K562 (cell line): ENCODE results near the gene SERBP1. TPM values are rescaled to one million over a fixed set of nuclear protein-coding genes. Genes with fewer than 3 reads are reported as not detected.

Experiments used
- ATAC-seq: fragments of 200-7000 bp; cut with Tn5 transposase; 3 replicates; pipeline ENCODE4 v1.9.1; 2020; ENCODE audit warnings: moderate library complexity
- BruUV-seq: library from RNA; stranded (reverse); fragments of 400-500 nt; replicated peaks from 2 replicates; lab custom pipeline; 2021; lab: Mats Ljungman, UMichigan
- CTCF ChIA-PET: fragments of 300-600 bp; formaldehyde crosslinking; extraction: SDS; loops from one replicate; lab custom pipeline; 2021; ENCODE audit warnings: low intra/inter-chr PET ratio; lab: Yijun Ruan, JAX
- POLR2A ChIA-PET: fragments of 300-600, 350-650 bp; sonication (Branson Sonifier 250); formaldehyde crosslinking; extraction: SDS; loops from one replicate; lab custom pipeline; 2021; ENCODE audit warnings: antibody characterized with exemption, inconsistent platforms; lab: Yijun Ruan, JAX
- DNase-seq, 4 experiments: peaks; one replicate each; pipeline versions ENCODE4 v3.0.0 to v3.0.0-alpha.2; 2011 to 2018; ENCODE audit warnings: low spot score in 3 of 4, mixed read lengths in 3 of 4; ENCODE audit errors: extremely low read depth in 1 of 4
- FAIRE-seq: peaks from 2 replicates; lab custom pipeline; 2011; peaks lifted over from hg19 to GRCh38; lab: Jason Lieb, UNC
- H2AFZ ChIP-seq: 2 replicates; pipeline ENCODE4 v1.6.0; 2011; ENCODE audit warnings: low read depth, low read length, control low read depth, inconsistent platforms
- H3K27ac ChIP-seq: fragments of 200-600 bp; 3 replicates; pipeline ENCODE4 v1.8.0; 2011; ENCODE audit warnings: low read depth, mild to moderate bottlenecking, control low read depth, inconsistent platforms, low read length, moderate library complexity, mixed read lengths; ENCODE audit errors: extremely low read depth
- H3K27me3 ChIP-seq, 2 experiments: fragments of 300-600 bp in 1 of 2; 2 replicates in 1 of 2; 3 replicates in 1 of 2; pipeline versions ENCODE4 v1.6.0 to v1.8.0; 2011; ENCODE audit warnings: inconsistent platforms in 2 of 2, low read length in 2 of 2, mild to moderate bottlenecking in 1 of 2, mixed read lengths in 1 of 2, moderate library complexity in 1 of 2; ENCODE audit not compliant: control insufficient read depth in 2 of 2, insufficient read depth in 2 of 2
- H3K36me3 ChIP-seq: fragments of 300-600 bp; 3 replicates; pipeline ENCODE4 v1.8.0; 2011; ENCODE audit warnings: mild to moderate bottlenecking, low read length, inconsistent platforms; ENCODE audit not compliant: control insufficient read depth, insufficient read depth
- H3K4me1 ChIP-seq, 2 experiments: fragments of 200-600 bp in 1 of 2; replicated peaks in 1 of 2; 2 replicates in 1 of 2; 3 replicates in 1 of 2; pipeline versions ENCODE4 v1.5.1 to v1.8.0; 2011; ENCODE audit warnings: inconsistent platforms in 2 of 2, low read length in 2 of 2, mild to moderate bottlenecking in 1 of 2, mixed read lengths in 1 of 2, moderate library complexity in 1 of 2; ENCODE audit not compliant: control insufficient read depth in 2 of 2, insufficient read depth in 2 of 2
- H3K4me2 ChIP-seq: 2 replicates; pipeline ENCODE4 v1.6.1; 2011; ENCODE audit warnings: low read length, control low read depth, inconsistent platforms, mixed read lengths; ENCODE audit not compliant: insufficient read depth
- H3K4me3 ChIP-seq: fragments of 200-600 bp; sonication (generic), shearing (Covaris generic); 2 replicates; pipeline ENCODE4 v1.5.1; 2016; ENCODE audit warnings: control low read depth, inconsistent platforms
- H3K79me2 ChIP-seq: fragments of 200-600 bp; 3 replicates; pipeline ENCODE4 v1.8.0; 2011; ENCODE audit warnings: low read length, inconsistent platforms; ENCODE audit not compliant: control insufficient read depth, insufficient read depth
- H3K9ac ChIP-seq, 2 experiments: 2 replicates each; pipeline versions ENCODE4 v1.6.0 to v1.6.1; 2011; ENCODE audit warnings: low read depth in 2 of 2, low read length in 2 of 2, control low read depth in 1 of 2, inconsistent platforms in 1 of 2, mild to moderate bottlenecking in 1 of 2, mixed read lengths in 1 of 2; ENCODE audit not compliant: insufficient read depth in 1 of 2
- H3K9me1 ChIP-seq: one replicate; pipeline ENCODE4 v1.6.0; 2011; ENCODE audit warnings: inconsistent platforms, mild to moderate bottlenecking, low read length, moderate library complexity; ENCODE audit not compliant: control insufficient read depth, insufficient read depth
- H3K9me3 ChIP-seq: replicated peaks from 2 replicates; pipeline ENCODE4 v1.5.1; 2011; ENCODE audit warnings: low read depth, low read length, inconsistent platforms; ENCODE audit not compliant: control insufficient read depth, insufficient read depth
- H4K20me1 ChIP-seq: replicated peaks from 2 replicates; pipeline ENCODE4 v1.6.1; 2011; ENCODE audit warnings: low read length, inconsistent platforms, mixed read lengths; ENCODE audit not compliant: control insufficient read depth, insufficient read depth
- BRD4 ChIP-seq: fragments of 200-600 bp; sonication (generic); IDR thresholded peaks from 2 replicates; pipeline ENCODE4 v1.6.1; 2017; ENCODE audit warnings: inconsistent platforms
- ILF3 ChIP-seq: fragments of 450-650 bp; IDR thresholded peaks from 2 replicates; pipeline ENCODE4 v1.6.1; 2018; ENCODE audit warnings: antibody characterized with exemption, mild to moderate bottlenecking, moderate library complexity, borderline replicate concordance
- MCM5 ChIP-seq: fragments of 450-650 bp; IDR thresholded peaks from 2 replicates; pipeline ENCODE4 v1.6.1; 2016; ENCODE audit warnings: low read depth
- ZKSCAN1 ChIP-seq: fragments of 150-350 bp; IDR thresholded peaks from 2 replicates; pipeline ENCODE4 v1.6.1; 2016; ENCODE audit warnings: low read depth, low read length
- ZNF696 ChIP-seq: fragments of 250-450 bp; sonication (Bioruptor Pico); conservative IDR thresholded peaks from 2 replicates; pipeline ENCODE4 v1.4.0; 2020; ENCODE audit warnings: mild to moderate bottlenecking, moderate library complexity
- ZNF766 ChIP-seq: fragments of 200-800 bp; sonication (Bioruptor generic); conservative IDR thresholded peaks from 2 replicates; pipeline ENCODE4 v1.6.1; 2016; ENCODE audit warnings: missing genetic modification characterization, missing compliant biosample characterization
- ZSCAN29 ChIP-seq: fragments of 450-650 bp; IDR thresholded peaks from 2 replicates; pipeline ENCODE4 v1.6.1; 2017
- WGBS: fragments of 100-300 bp; shearing (Covaris generic); methylation state at CpG from one replicate; pipeline ENCODE4 v1.1.6; 2016; ENCODE audit warnings: low coverage, mixed read lengths; ENCODE audit not compliant: insufficient coverage; ENCODE audit errors: missing lambda C conversion rate; 5-methylcytosine and 5-hydroxymethylcytosine counted together
- in situ Hi-C: fragments of 300-500 bp; cut with MboI; formaldehyde crosslinking; loops from 4 replicates; pipeline ENCODE4 v1.15.0; 2018; ENCODE audit warnings: inconsistent platforms, mixed read lengths
- intact Hi-C: fragments of 100-400 bp; cut with micrococcal nuclease; formaldehyde crosslinking; loops from 2 replicates; pipeline ENCODE4 v1.14.2; 2022
- polyA plus RNA-seq, 8 experiments: library from polyadenylated mRNA; depleted of rRNA in 4 of 8; stranded (reverse) in 5 of 8; unstranded in 3 of 8; fragments of >200 nt; fragmentation: Nextera tagmentation in 2 of 8; fragmentation: Illumina TruSeq in 1 of 8; extraction: Ambion mirVana in 2 of 8; extraction: Trizol in 1 of 8; gene quantifications; 2 replicates each; pipeline versions ENCODE4 v1.2.1 to v1.2.3, GENCODE V29; 2011 to 2014; ENCODE audit warnings: inconsistent platforms in 1 of 8, missing spikeins in 1 of 8
- total RNA-seq, 7 experiments: library from RNA; depleted of rRNA in 6 of 7; stranded (reverse); fragments of >200 nt in 6 of 7; fragmentation: Illumina TruSeq in 2 of 7; extraction: Trizol in 2 of 7; gene quantifications; 2 replicates each; pipeline versions ENCODE4 v1.2.1 to v1.2.3, GENCODE V29; 2011 to 2021; ENCODE audit warnings: low replicate concordance in 1 of 7
- TF ChIP-seq, protein P1 (sequence below): fragments of 250-450 bp; sonication (Bioruptor Pico); IDR thresholded peaks from 2 replicates; pipeline ENCODE4 v1.4.0; 2020; ENCODE audit warnings: mild to moderate bottlenecking, moderate library complexity
- TF ChIP-seq, protein P2 (sequence below): fragments of 250-450 bp; sonication (Bioruptor Pico); IDR thresholded peaks from 2 replicates; pipeline ENCODE4 v1.8.0; 2022; ENCODE audit warnings: moderate library complexity, mild to moderate bottlenecking, inconsistent platforms

Gene SERBP1
- total and polyA plus RNA-seq, 9 of the 15 experiments (the other 6 are each of a cell fraction or from before 2014, with no cell fraction given), result 79.9 to 761 (median 464) TPM

DNA sequence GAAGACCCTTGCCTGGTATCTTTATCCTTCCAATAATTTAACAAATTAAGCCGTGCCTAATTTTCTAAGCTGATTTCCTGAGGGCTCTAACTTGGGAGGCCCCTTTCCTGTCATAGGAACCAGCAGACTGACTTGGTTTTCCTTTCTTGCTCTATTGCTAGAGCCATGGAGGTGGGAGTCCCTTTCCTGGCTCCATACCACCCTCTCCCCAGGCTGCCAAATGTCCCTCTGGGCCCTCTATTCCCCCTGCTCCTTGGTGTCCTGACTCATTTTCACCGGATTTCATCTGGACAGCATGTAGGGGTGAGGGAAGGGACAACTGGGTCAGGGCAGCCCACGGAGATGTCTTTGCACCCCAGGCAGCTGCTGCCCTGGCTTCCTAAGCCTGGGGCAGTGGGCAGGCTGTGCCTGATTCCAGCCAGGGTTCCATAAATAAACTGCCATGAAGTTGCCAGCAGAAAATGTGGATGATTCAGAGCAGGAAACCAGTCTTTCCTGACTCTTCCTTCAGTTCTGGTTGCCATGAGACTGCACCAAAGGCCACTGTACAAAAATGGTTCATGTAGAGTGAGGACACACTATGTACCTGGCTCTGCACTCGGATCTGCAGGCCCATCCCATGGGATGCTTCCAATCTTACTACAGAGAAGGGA lies 38.0 kb upstream of the SERBP1 start:
- H4K20me1 ChIP-seq, result no peaks in the 10 kb centered on the region
- H3K9ac ChIP-seq, result 0 out of 4 replicates have a peak overlapping the region, but pooled peaks of 1 of the 2 experiments have one; percentile 54
- H3K4me1 ChIP-seq, result peaks cover 0 to 6% of the 10 kb centered on the region in 2 experiments; a peak in 1 of 5 replicates
- POLR2A ChIA-PET, result interaction anchor here (0.7 kb wide), 1 partner anchor 14 kb away, joined by 3 read pairs; no protein-coding TSS in a partner anchor
- in situ Hi-C loops (no loop called here), intact Hi-C loops (no loop called here)
- no peaks in the 10 kb centered on the region for H3K36me3 ChIP-seq
- no peak overlapping the region for H3K4me3 ChIP-seq
- TF ChIP-seq ZNF696 (CRISPR knock-in tag), result no peak
- TF ChIP-seq, protein P1, sequence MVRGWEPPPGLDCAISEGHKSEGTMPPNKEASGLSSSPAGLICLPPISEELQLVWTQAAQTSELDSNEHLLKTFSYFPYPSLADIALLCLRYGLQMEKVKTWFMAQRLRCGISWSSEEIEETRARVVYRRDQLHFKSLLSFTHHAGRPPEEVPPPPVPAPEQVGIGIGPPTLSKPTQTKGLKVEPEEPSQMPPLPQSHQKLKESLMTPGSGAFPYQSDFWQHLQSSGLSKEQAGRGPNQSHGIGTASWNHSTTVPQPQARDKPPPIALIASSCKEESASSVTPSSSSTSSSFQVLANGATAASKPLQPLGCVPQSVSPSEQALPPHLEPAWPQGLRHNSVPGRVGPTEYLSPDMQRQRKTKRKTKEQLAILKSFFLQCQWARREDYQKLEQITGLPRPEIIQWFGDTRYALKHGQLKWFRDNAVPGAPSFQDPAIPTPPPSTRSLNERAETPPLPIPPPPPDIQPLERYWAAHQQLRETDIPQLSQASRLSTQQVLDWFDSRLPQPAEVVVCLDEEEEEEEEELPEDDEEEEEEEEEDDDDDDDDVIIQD (CRISPR knock-in tag), result no peak
- TF ChIP-seq MCM5, result no peak
- TF ChIP-seq ZNF766, result no peak
- no peak for TF ChIP-seq ILF3
- TF ChIP-seq ZSCAN29, result no peak
- TF ChIP-seq, protein P2, sequence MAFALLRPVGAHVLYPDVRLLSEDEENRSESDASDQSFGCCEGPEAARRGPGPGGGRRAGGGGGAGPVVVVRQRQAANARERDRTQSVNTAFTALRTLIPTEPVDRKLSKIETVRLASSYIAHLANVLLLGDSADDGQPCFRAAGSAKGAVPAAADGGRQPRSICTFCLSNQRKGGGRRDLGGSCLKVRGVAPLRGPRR (CRISPR knock-in tag), result no peak
- 0 out of 2 replicates have a peak, but pooled peaks have one; percentile 19 for TF ChIP-seq ZKSCAN1
- TF ChIP-seq BRD4, result no peak
- H3K79me2 ChIP-seq, result no peaks in the 10 kb centered on the region
- FAIRE-seq, result no peak
- no peaks in the 10 kb centered on the region for H3K9me1 ChIP-seq
- CTCF ChIA-PET, result no interaction called here
- H3K4me2 ChIP-seq, result no peak overlapping the region
- H3K27ac ChIP-seq, result no peak overlapping the region
- 34% methylated on average over 4 of the region's 4 CpGs for WGBS
- no peaks in the 10 kb centered on the region for H3K27me3 ChIP-seq
- ATAC-seq, result no peak
- BruUV-seq, result no TSS peak
- H3K9me3 ChIP-seq, result no peaks in the 10 kb centered on the region
- DNase-seq, result no peak
- peak overlapping the region; percentile 44; the same call in 1 of the 2 replicates for H2AFZ ChIP-seq
